AG09309 (cell line): ENCODE results near the gene PLPPR1.
"Not testable (repeated sequence)": the region's sequence is repeated elsewhere in the genome, so short reads cannot be mapped to it uniquely, and the experiment has no call there.

Experiments
- DNase-seq: peaks from one replicate; pipeline ENCODE4 v3.0.0-alpha.2; 2010; ENCODE audit warnings: low read depth
- H3K4me3 ChIP-seq: 2 replicates; pipeline ENCODE4 v1.5.1; 2011; ENCODE audit warnings: mild to moderate bottlenecking, low read depth, low read length, moderate library complexity; ENCODE audit not compliant: control insufficient read depth
- CTCF ChIP-seq: IDR thresholded peaks from 2 replicates; pipeline ENCODE4 v1.5.1; 2011; ENCODE audit warnings: mild to moderate bottlenecking, low read depth, low read length, inconsistent platforms; ENCODE audit not compliant: insufficient read depth, control insufficient read depth; ENCODE audit errors: missing control alignments

Gene PLPPR1

GRCh38 chr9:101326501-101326900, 298.0 kb downstream of the PLPPR1 start:
- TF ChIP-seq CTCF: no peak
- no peak for DNase-seq

GRCh38 chr9:101327422-101327909, 298.9 kb downstream of the PLPPR1 start:
- DNase-seq, H3K4me3 ChIP-seq: not testable (repeated sequence)

More at GRCh38 chr9:101326501-101326900, 298.0 kb downstream of the PLPPR1 start:
- H3K4me3 ChIP-seq: no peak overlapping the region

GRCh38 chr9:101332362-101332761, 303.8 kb downstream of the PLPPR1 start:
- TF ChIP-seq CTCF: no peak
- no peak overlapping the region for H3K4me3 ChIP-seq
- DNase-seq: no peak

GRCh38 chr9:101333490-101333889, 305.0 kb downstream of the PLPPR1 start:
- no peak overlapping the region for H3K4me3 ChIP-seq
- no peak for TF ChIP-seq CTCF
- DNase-seq: no peak

- TF ChIP-seq CTCF: no peak
- DNase-seq: no peak
- no peak overlapping the region for H3K4me3 ChIP-seq
These were observed 305.6 kb downstream of the PLPPR1 start for GRCh38 chr9:101333926-101334702.

GRCh38 chr9:101336091-101336490, 307.6 kb downstream of the PLPPR1 start:
- no peak for TF ChIP-seq CTCF
- DNase-seq: no peak
- no peak overlapping the region for H3K4me3 ChIP-seq

- no peak for TF ChIP-seq CTCF
- DNase-seq: no peak
- no peak overlapping the region for H3K4me3 ChIP-seq
These were observed 308.7 kb downstream of the PLPPR1 start for GRCh38 chr9:101337237-101337636.
